Bone marrow (tissue), 2 donors: ENCODE results near the gene ARL2BP.

Source experiments
- DNase-seq, 2 donors: peaks; one replicate each; lab custom pipeline; 2025; lab: John Stamatoyannopoulos, UW

The ARL2BP gene

DNA sequence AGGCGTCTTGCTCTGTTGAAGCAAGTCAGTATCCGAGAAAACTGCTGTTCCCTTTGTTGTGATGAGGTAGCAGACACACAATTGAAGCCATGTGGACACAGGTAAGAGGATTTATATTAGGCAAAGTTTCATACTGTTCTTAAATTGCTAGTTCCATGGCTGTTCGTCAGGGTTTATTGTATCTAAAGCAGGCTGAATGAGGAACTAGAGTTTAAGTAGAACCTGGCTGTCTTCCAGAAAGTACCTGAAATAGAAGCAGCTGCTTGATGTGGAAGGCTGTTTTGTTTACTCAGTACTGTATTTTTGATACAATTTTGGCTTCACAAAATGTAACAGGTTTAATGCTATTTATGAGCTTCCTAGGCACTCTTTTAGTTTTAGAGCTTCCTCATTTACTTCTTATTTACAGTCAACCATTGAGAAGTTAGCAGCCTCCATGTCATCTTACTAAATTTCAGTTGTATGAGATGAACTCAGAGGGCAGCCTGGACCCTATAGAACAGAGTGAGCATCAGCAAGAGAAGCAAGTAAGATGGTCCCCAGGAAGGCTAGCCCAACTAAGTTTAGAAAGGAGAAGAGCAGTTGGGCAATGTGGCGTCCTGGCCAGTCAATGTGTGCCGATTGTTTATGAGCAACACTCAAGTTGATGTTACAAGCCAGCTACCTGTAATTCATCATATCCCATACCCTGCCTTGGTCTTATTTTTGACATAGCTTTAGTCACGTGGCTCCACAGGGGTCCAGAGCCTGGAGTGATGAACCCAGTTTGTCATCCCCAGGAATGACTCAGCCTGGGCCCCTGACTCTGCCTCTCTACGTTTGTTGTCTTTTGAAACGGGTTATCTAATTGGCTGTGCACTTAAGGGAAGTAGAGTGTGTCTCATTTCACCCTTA is 9.7 kb upstream of the ARL2BP start:
- DNase-seq = no peak

DNA sequence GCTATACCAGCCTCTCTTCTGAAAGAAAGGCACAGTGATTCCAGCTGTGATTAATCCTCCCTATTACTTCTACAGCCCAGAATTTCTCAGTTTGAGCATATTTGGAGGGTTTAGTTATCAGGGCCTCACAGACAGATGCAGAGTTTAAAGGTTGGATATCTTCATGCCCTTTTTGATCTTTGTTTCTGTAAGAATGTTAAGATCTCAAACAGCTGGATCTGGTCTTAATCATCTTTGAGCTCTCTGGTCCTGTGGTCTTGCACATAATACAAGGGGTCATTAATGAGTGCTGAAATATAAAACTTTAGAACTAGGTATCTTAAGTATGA is 9.1 kb upstream of the ARL2BP start:
- no peak for DNase-seq

DNA sequence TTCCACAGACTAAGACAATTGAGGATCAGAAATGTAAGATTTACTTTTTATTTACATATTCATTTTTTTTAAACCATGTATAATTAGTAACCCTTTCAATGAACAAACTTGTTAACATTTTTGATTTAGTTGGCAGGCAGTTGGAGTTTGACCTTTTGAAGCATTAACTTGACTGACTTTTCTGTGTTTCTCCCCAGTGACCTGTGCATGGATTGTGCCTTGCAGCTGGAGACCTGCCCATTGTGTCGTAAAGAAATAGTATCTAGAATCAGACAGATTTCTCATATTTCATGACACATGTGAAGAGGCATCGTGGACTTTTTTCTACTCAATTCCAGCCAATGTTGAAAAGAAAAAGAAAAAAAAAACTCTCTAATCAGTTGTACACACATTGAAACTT is 6.4 kb upstream of the ARL2BP start:
- no peak for DNase-seq

DNA sequence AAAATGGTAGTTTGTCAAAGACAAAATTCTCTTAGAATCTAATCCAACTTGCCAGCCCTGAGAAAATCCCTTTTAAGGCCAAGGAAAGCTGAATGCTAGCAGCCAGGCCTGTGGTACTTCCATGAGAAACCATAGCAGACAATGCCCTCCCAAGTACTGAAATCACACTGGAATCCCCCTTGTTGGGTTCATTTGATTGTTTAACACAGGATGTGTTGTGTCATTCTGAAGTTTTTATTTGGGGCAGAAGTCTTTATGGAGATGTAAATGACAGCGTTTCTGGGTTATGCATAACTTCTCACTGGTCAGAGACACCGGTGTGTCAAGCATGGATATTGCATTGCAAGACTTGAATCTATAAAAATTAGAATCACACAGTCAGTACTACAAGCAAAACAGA is 6.0 kb upstream of the ARL2BP start:
- no peak for DNase-seq

DNA sequence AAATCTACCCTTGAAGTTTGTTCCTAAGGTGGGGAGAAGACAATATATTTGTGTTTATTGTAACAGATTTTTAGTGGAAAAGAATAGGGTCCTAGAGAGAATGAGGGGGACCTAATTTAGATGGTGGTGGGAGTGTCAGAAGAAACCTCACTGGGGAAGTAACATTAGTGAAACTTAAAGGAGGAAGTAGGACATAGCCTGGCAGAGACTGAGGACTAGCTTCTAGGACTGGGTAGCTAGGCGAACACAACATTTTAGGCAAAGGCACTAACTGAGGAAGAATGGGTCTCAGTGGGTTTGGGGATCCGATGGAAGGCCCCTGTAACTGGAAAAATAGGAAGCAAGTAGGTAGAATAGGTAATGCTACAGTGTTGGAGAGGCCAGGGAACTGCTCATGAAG is 4.2 kb upstream of the ARL2BP start:
- peak in 1 of 2 donors; percentile 8 for DNase-seq

DNA sequence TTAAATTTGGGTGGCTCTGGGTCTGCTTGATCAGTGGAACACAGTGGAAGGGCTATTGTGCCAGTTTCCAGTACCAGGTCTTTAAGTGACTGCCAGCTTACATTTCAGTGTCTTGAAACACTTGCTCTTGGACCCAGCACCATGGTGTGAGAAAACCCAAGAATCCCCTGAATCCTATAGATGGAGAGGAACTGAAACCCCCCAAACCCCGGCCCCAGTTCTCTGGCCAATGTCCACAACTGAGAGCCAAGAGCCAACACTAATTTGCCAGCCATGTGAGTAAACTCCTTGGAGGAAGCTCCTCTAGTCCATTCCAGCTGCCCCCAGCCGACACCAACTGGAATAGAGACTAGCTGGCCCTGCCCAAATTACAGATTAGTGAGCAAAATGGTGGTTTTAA is 2.4 kb upstream of the ARL2BP start:
- no peak for DNase-seq

DNA sequence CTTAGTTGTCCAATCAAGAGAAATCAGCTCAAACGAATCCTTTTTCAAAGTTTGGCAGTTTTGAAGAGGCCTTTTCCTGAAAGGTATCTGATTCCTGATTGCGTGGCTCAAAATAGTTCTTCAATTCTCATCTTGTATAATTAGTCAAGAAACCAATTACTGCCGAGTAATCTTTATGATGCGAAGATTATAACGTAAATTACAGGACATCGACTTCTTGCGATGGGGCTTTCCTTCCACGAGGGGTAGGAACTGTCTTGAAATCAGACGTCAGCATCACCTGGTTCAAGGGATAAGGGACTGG is 644 bp upstream of the ARL2BP start:
- no peak for DNase-seq

DNA sequence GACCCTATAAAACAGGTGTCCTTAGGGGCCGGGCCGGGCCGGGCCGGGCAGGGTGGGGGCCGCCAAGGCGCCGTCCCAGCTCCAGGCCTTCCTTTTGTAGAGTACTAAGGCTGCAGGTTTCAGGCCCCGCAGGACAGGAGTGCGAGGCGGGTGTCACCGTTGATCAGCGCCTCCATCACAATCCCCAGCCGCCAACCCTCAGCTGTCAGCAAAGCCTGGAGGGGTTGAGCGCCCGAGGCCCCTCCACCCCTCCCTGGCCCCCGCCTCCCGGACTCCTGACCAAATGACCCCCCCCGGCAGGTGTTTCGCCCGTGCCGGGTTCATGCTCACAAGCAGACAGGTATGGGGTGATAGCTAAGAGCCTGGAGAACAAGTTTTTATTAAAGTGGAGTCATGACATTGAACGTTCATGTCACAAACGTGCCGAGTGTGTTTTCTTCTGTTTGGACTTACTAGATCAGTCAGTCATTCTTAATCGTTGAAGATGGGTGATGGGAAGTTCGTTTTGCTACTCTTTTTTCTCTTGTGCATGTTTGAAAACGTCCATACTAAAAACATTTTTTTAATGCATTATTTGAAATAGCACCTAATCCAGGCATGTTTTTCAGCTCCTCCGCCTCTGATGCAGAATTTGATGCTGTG is 534 bp downstream of the ARL2BP start:
- no peak for DNase-seq

DNA sequence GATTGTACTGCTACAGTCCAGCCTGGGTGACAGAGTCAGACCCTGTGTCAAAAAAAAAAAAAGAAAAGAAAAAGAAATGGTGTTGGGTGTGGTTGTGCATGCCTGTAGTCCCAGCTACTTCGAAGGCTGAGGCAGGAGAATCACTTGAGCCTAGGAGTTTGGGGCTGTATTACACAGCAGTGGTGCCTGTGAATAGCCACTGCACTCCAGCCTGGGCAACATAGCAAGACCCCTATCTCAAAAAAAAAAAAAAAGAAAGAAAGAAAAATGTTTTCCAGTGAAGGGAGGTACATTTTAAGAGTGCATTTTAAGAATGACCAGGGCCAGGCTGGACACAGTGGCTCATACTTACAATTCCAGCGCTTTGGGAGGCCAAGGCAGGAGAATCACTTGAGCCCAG is 6.3 kb downstream of the ARL2BP start:
- no peak for DNase-seq

DNA sequence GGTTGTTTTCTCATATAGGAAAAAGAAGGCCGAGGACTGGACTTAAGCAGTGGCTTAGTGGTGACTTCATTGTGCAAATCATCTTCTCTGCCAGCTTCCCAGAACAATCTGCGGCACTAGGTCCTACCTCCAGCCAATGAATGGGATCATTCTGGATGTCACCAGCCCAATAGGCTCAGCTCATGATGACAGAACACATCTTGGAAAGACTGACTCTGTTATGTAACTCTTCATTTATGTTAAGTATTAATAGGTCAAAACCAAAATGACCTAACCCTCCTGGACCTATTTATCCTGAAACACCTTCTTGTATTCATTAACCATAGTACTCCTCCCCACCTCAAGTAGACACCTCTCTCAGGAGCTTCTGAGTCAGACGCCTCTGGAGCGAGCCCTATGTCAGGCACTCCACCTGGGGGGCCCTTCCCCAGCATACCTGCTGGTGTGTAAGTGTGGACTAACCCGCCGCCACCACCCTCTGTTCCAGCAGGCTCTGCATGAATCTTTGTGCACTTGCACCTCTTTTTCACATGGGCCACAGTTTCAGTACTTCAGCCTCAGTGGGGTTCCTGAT is 7.2 kb downstream of the ARL2BP start:
- no peak for DNase-seq

DNA sequence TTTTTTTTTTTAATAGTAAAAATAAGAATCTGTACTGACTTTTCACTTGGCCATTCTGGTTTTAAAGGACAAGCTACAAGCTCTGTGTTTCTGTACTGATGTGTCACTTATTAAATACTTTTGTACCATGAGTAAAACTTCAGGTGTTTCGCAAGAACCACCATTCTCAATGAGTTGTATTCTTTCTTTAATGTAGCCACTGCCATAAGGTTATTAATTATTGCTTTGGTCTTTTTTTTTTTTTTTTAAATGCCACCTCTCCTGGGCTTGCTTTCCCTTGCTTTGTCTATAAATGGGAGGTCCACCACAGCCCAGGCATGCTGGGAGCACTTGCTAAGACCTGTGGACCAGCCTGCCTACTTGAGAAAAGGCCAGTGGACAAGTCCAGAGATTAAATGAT is 8.4 kb downstream of the ARL2BP start:
- DNase-seq = no peak

DNA sequence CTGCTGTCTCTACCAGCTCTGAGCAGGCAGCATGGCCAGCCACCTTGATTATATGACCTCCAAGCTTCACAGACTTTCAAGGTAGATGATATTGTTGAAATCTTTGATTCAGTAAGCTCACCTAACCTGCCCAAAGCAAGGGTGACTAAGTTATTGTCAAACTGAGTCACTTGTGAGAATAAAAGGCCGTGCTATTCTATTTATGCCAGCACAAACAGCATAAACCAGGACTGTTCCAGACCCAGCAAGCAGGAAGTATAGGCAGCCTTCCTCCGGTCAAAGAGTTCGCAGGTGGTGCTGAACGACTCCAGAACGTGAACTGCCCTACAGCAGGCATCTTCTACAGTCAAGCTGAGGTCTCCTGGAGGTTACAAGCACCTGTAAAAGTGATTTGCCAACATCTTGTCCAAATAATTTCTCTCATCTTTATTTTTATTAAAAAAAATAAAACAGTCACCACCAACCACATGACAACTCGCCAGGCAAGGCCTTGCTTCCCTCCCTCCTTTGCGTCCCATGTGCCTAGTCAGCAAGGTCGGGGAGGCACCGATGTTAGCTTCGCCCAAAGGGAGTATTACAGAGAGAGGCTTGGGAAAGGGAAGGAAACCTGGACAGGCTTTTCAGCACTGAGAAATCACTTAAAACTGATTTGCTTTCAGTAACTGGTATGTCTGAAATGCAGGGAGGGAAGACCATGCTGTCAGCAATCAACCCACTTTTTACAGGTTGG is 10.8 kb downstream of the ARL2BP start:
- no peak for DNase-seq

DNA sequence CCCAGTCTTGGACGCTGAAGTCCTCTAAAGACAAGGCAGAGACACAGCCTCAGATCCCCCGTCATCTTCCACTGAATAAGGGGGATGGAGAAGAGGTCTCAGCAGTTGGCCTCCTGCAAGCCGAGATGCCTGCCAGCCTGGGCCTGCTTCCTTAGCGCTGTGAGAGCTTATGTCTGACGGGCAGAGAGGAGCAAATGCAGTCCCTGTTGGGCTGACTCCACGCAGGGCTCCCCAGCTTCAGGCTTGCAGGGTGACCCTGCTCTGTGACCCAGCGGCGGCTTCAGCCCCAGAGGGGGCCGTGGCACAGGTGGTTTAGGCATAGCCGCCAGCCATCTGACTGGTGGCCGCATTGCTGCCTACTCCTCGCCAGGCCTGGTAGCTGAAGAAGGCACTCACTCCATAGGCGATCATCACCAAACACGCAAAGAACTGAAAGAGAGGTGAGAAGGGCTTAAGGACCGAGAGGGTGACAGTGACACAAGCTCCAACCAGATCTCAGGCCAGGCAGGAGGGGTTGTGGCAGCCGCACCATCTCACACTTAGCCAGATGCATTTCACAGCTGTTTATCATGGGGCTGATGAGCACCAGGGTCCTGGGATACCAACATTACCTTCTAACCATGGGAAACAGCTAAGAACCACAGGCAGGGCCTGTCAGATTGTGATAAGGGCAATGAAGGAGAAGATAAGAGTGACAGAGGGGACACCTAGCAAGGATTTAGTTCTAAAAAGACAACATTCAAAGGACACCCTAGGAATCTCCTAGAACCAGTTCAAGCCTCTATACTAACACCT is 11.7 kb downstream of the ARL2BP start:
- no peak for DNase-seq

DNA sequence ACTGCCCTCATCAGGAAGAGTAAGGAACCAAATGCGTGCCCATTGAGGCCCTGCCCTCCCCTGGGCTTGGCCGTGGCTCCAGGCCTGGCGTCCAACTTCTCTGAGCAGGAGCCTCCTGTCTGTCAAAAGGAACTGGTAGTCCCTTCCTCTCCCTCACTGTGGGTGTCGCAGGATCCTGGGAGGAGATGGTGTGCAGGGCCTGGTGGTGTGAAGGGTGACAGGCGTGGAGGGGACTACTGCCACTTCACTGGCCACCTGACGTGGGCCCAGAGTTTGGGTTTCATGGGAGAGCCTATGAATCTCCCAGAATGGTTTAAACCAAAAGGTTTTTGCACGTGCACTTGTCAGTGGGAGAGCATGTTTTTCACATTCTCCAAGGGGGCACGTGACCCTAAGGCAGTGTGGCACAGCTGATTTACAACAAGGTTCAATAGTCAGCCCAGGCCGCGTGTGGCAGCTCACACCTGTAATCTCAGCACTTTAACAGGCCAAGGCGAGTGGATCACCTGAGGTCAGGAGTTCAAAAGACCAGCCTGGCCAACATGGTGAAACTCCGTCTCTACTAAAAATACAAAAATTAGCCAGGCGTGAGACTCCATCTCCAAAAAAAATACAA is 12.5 kb downstream of the ARL2BP start:
- no peak for DNase-seq

DNA sequence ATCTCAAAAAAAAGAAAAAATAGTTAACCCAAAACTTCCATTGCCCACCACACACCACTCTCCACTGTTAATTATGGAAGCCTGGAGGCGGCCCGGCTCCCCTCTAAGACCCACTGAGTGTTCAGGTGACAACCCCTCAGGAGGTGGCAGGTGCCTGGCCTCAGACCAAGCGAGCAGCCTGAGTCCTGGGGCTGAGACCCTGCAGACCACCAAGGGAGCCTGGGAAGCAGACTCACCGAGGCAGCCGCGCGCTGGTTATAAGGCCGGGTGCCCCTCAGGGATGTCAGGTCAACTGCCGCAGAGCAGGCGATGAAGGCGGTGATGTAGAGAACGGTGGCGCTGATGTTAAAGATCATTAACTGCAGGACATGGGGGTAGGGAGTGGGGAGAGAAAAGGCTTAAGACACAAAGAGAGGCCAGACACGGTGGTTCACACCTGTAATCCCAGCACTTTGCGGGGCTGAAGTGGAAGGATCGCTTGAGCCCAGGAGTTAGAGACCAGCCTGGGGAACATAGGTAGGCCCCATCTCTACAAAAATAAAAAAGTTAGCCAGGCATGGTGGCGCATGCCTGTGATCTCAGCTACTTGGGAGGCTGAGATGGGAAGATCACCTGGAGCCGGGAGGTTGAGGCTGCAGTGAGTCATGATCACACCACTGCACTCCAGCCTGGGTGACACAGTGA is 13.3 kb downstream of the ARL2BP start:
- DNase-seq = no peak

DNA sequence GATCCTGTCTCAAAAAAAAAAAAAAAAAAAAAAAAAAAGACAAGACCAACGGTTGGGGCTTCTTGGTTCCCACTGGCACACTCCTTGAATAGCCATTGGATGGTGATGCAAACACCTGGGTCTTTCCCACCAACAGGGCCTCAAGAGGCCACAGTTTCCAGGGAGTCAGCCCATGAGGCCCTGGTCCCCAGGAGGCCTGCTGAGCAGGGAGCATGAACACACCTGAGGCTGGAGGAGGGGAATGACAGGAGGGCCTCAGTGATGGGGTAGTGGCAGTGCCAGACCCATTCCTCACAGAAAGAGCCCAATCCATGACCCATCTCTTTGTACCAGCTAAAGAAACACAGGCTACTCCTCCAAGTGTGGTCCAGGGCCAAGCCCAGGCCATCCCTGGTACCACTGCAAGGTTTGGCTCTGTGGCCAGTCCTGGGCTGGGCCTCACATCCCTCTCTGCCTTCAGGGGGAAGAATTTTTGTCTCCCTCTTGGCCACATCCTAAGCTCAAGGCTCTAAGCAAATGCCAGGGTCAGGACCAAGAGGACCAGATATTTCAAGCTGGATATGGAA is 13.9 kb downstream of the ARL2BP start:
- DNase-seq = no peak

DNA sequence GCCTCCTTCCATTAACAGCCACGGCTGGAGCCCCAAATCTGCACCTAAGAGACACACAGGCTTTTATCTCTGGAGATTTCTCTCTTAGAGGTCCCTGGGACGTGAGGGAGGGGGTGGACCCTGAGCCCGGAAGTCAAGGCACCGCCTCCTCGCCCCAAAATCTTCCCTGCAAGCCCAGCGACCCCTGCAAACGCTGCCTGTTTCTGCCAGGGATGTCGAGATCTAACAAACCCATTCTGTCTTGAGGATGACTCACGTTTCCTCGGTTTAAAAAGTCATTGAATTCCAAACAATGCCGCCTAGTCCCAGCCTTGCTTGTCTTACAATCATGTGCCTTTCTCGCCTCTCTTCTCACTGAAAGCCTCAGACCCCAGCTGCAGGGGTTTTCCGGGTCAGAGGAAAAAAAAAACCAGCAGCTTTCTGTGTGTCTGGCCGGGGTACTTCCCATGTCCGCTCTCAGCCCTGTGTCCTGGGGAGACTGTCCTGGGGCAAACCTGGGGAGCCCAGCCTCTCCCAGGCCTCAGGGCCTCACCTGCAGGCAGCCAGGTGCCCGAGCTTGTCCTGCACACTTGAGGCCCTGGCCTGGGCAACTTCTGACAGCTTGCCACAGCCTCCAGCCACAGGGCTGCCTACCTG is 15.4 kb downstream of the ARL2BP start:
- DNase-seq = peak in 1 of 2 donors; percentile 55

DNA sequence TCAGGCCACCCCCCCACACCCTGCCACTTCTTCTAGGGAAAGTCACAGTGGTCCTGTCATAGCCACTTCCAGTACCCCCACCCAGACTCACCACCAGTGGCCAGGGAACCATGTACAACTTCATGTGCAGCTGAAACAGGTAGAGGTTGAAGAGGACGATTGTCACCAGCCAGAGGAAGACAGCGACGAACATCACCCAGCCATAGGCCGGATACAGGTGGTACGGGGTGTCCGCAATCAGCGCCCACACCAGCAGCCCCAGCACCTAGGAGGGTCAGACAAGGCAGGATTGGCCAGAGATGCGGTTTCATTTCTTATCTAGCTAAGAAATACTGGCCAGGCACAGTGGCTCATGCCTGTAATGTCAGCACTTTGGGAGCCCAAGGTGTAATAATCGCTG is 16.7 kb downstream of the ARL2BP start:
- DNase-seq = no peak

DNA sequence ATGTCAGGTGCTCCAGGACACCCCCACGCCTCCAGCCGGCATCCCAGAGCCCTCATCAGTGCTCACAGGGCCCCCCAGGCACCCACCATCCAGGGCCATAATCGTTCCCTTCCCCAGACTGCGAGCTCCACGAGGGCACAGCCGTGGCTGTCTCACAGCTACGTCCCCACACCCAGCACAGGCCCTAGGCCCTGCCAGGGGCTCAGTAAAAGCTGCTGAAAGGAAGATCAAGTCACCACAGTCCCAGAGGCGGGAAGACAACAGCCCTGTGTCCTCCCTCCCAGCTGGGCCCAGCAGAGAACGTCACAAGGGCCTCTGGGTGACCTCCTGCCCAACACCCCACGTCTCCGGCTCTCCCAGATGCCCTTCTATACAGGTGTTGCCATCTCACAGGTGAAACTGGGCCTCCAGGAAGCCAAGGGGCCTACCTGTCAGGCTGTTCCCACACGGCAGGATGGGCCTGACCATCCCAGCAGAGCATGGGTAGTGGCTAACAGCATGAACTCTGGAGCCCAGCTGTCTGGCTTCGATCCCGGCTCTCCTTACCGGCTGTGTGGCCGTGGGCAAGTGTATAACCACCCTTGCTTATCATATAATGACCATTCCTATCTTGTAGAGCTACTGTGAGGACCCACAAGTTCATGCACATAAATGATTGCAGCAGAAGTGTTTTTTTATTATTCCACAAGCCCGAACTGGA is 17.9 kb downstream of the ARL2BP start:
- no peak for DNase-seq
